Adrenal gland (tissue), 12 donors: Measurements from ENCODE around the gene HSD17B12. TPM values are rescaled to one million over a fixed set of nuclear protein-coding genes. Genes with fewer than 3 reads are reported as not detected.

Experiments used
- DNase-seq, 7 donors: peaks; one replicate each; pipeline ENCODE4 v3.0.0-alpha.2; 2019 to 2020
- H3K27ac ChIP-seq, 5 donors: fragments of 200-600 bp; sonication (generic) in 4 of 5; 1 replicate in 3 of 5; 2 replicates in 2 of 5; pipeline versions ENCODE4 v1.5.1 to v1.8.0; 2016 to 2020; ENCODE audit warnings: mild to moderate bottlenecking in 1 of 5
- H3K27me3 ChIP-seq: fragments of 200-600 bp; 2 replicates; pipeline ENCODE4 v1.8.0; 2021
- H3K36me3 ChIP-seq, 2 donors: fragments of 200-600 bp; replicated peaks in 1 of 2; 1 replicate in 1 of 2; 2 replicates in 1 of 2; pipeline versions ENCODE4 v1.5.1 to v1.8.0; 2018 to 2022
- H3K4me1 ChIP-seq, 2 donors: fragments of 200-600 bp; replicated peaks in 1 of 2; 1 replicate in 1 of 2; 2 replicates in 1 of 2; pipeline versions ENCODE4 v1.5.1 to v1.8.0; 2018 to 2021
- H3K4me3 ChIP-seq, 4 donors: fragments of 200-600 bp; sonication (generic) in 3 of 4; one replicate each; pipeline ENCODE4 v1.5.1; 2016 to 2018
- H3K9me3 ChIP-seq, 3 donors: fragments of 200-600 bp; sonication (generic) in 1 of 3; replicated peaks in 1 of 3; 1 replicate in 2 of 3; 2 replicates in 1 of 3; pipeline versions ENCODE4 v1.5.1 to v1.8.0; 2016 to 2021
- CTCF ChIP-seq, 6 experiments: fragments of 450-650 bp in 4 of 6; fragments of 200-600 bp in 2 of 6; sonication (generic) in 1 of 6; IDR thresholded peaks; 1 replicate in 5 of 6; 2 replicates in 1 of 6; pipeline versions ENCODE4 v1.5.1 to v1.8.0; 2016 to 2021; ENCODE audit warnings: antibody characterized with exemption in 6 of 6, mild to moderate bottlenecking in 2 of 6, moderate library complexity in 1 of 6
- POLR2A ChIP-seq, 2 donors: fragments of 450-650 bp; IDR thresholded peaks; one replicate each; pipeline ENCODE4 v1.6.1; 2017; ENCODE audit warnings: antibody characterized with exemption in 2 of 2, mild to moderate bottlenecking in 2 of 2, moderate library complexity in 1 of 2
- WGBS, 4 donors: extraction: QIAGEN DNeasy Blood & Tissue Kit in 2 of 4; methylation state at CpG; one replicate each; pipeline versions ENCODE4 v1.1.5 to v1.1.7; 2013 to 2017; 5-methylcytosine and 5-hydroxymethylcytosine counted together
- intact Hi-C, 2 donors: fragments of 100-400 bp; cut with DNase I; formaldehyde crosslinking; loops; one replicate each; pipeline versions ENCODE4 v1.14.1 to v1.15.0; 2022 to 2023
- polyA plus RNA-seq, 3 donors: library from polyadenylated mRNA; stranded (reverse); fragments of 200-250 nt in 2 of 3; fragments of 350-450 nt in 1 of 3; fragmentation: Illumina TruSeq in 1 of 3; extraction: RNeasy Lipid Tissue Mini Kit (QIAGEN cat#74804) in 1 of 3; gene quantifications; one replicate each; pipeline ENCODE4 v1.2.3, GENCODE V29; 2013 to 2014
- total RNA-seq, 9 donors: library from RNA; depleted of rRNA in 4 of 9; stranded (reverse); fragments of >200 nt in 4 of 9; fragments of 120-200 nt in 1 of 9; fragmentation: NEBNext Ultra II Directional in 1 of 9; extraction: Animal tissue kit (Norgen Biotek cat#: 25700) in 1 of 9; gene quantifications; one replicate each; pipeline versions ENCODE4 v1.1.0 to v1.2.4, GENCODE V29; 2013 to 2023
- donor health status: healthy with polysubstance abuse.
- donor health status: Bipolar disorder and iron deficiency.
- donor health status: DM: yes; HTN: yes; CAD: no.
- donor health status: DM: no; HTN: no; CAD: no.
- donor health status: DM: no; HTN: no; CAD: no.
- donor health status: DM: yes; HTN: yes; CAD: no.

The HSD17B12 gene
- total and polyA plus RNA-seq, 12 donors: 37.1 to 342 (median 94.6) TPM

DNA sequence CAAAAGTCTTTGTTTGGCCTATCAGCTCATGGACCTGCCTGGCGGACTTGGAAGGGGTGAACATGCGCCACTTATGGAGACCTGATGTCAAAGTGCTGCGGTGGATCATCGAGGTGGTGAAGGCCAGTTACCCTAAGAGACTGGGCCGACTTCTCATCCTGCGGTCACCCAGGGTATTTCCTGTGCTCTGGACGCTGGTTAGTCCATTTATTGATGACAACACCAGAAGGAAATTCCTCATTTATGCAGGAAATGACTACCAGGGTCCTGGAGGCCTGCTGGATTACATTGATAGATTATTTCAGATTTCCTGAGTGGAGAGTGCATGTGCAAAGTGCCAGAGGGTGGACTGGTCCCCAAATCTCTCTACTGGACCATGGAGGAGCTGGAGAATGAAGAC lies 218.0 kb downstream of the HSD17B12 start:
- intact Hi-C loops: loop anchor here in 1 of 2 donors (5.0 kb wide), 1 partner anchor 139 kb away; no protein-coding TSS in a partner anchor
- DNase-seq: no peak
- TF ChIP-seq POLR2A (IDR thresholded peaks at IDR 0.05) (no peak), CTCF (IDR thresholded peaks at IDR 0.05) (no peak)
- Histone ChIP-seq H3K36me3 (peaks cover 0 to 72% of the 10 kb centered on the region in 2 donors), H3K4me3 (no peak overlapping the region), H3K27me3 (no peaks in the 10 kb centered on the region), H3K9me3 (no peaks in the 10 kb centered on the region), H3K27ac (no peak overlapping the region), H3K4me1 (no peaks in the 10 kb centered on the region)
- 76 to 93% (median 86%) methylated on average over 7 of the region's 7 CpGs for WGBS, 4 donors

GRCh38 chr11:43899094-43899493 lies 218.6 kb downstream of the HSD17B12 start:
- WGBS, 4 donors: 62 to 89% (median 88%) methylated on average over 4 to 13 of the region's 13 CpGs
- TF ChIP-seq POLR2A (IDR thresholded peaks at IDR 0.05) (no peak), CTCF (IDR thresholded peaks at IDR 0.05) (no peak)

GRCh38 chr11:43901551-43901950 lies 221.0 kb downstream of the HSD17B12 start:
- H3K27me3 ChIP-seq: no peaks in the 10 kb centered on the region
- no peak for TF ChIP-seq CTCF (IDR thresholded peaks at IDR 0.05)
- TF ChIP-seq POLR2A (IDR thresholded peaks at IDR 0.05): no peak
- peaks cover 0 to 21% of the 10 kb centered on the region in 2 donors for H3K4me1 ChIP-seq
- H3K27ac ChIP-seq: no peak overlapping the region
- intact Hi-C loops: no loop called here
- peaks cover 0 to 60% of the 10 kb centered on the region in 2 donors for H3K36me3 ChIP-seq
- no peak overlapping the region for H3K4me3 ChIP-seq
- DNase-seq: no peak
- WGBS, 4 donors: 80 to 95% (median 93%) methylated on average over 4 of the region's 4 CpGs
- no peaks in the 10 kb centered on the region for H3K9me3 ChIP-seq

More at GRCh38 chr11:43899094-43899493, 218.6 kb downstream of the HSD17B12 start:
- Histone ChIP-seq H3K36me3 (peaks cover 0 to 71% of the 10 kb centered on the region in 2 donors), H3K27ac (no peak overlapping the region), H3K9me3 (no peaks in the 10 kb centered on the region), H3K4me1 (peaks cover 0 to under 1% of the 10 kb centered on the region in 2 donors), H3K4me3 (no peak overlapping the region), H3K27me3 (no peaks in the 10 kb centered on the region)
- intact Hi-C loops: loop anchor here in 1 of 2 donors (5.0 kb wide), 1 partner anchor 138 kb away; no protein-coding TSS in a partner anchor
- DNase-seq: no peak

DNA sequence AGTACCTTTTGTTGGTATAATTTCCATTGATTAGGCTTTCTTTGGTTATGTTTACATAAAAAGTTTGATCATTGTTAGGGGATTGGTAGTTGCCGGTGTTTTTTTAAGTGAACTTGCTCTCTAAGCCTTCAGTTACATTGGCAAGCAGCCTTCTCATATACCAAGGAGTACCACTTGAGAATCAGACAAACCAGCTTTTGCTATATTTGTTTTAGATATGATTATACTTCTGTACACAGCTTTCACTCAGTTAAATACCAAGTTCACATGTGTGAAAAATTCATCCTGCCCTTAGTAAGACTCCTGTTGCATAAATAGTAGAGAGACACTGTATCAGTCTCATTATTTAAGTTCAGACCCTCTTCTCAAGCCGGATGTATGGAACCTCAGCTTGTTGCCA lies 222.5 kb downstream of the HSD17B12 start:
- TF ChIP-seq POLR2A (IDR thresholded peaks at IDR 0.05): no peak
- no peak for TF ChIP-seq CTCF (IDR thresholded peaks at IDR 0.05)
- peaks cover 0 to 21% of the 10 kb centered on the region in 2 donors for H3K4me1 ChIP-seq
- no peak overlapping the region for H3K4me3 ChIP-seq
- 92 to 96% (median 95%) methylated on average over 2 of the region's 2 CpGs for WGBS, 4 donors
- DNase-seq: no peak
- H3K9me3 ChIP-seq: no peaks in the 10 kb centered on the region
- H3K27me3 ChIP-seq: no peaks in the 10 kb centered on the region
- intact Hi-C loops: no loop called here
- no peak overlapping the region for H3K27ac ChIP-seq
- peaks cover 0 to 44% of the 10 kb centered on the region in 2 donors for H3K36me3 ChIP-seq
